Measurements from ENCODE around the gene RHOT2. TPM values are rescaled to one million over a fixed set of nuclear protein-coding genes. Genes with fewer than 3 reads are reported as not detected.

The RHOT2 gene
- total and polyA plus RNA-seq, 10 of the 15 experiments (the other 5 are each of a cell fraction or from before 2014, with no cell fraction given), result 3.7 to 174 (median 69.8) TPM

GRCh38 chr16:679814-680624, 12.1 kb downstream of the RHOT2 start, which contains the start of gene STUB1 (continued):
- TF ChIP-seq ZBTB4 (CRISPR knock-in tag; IDR thresholded peaks at IDR 0.05) (no peak), POLR2AphosphoS2 (IDR thresholded peaks at IDR 0.05; ENCODE audit: low read depth, low read length) (peak; percentile 73; the same call in 1 of the 2 replicates), FOS (IDR thresholded peaks at IDR 0.05; ENCODE audit: borderline replicate concordance, extremely low read depth, insufficient read length) (no peak), TCF3 (IDR thresholded peaks at IDR 0.05; ENCODE audit: borderline replicate concordance, insufficient read depth, low read depth, low read length) (no peak), CREB1 (IDR thresholded peaks at IDR 0.05; ENCODE audit: low read depth) (0 out of 2 replicates have a peak, but pooled peaks have one; percentile 5), NR2C2 (IDR thresholded peaks at IDR 0.05; ENCODE audit: borderline replicate concordance, control insufficient read depth, insufficient read length, low read depth) (no peak), JUND (IDR thresholded peaks at IDR 0.05; ENCODE audit: low read depth, low read length) (no peak), CBX3 (IDR thresholded peaks at IDR 0.05; ENCODE audit: borderline replicate concordance, low read depth) (no peak), ZNF217 (IDR thresholded peaks at IDR 0.05) (0 out of 2 replicates have a peak, but pooled peaks have one; percentile 47), NBN (IDR thresholded peaks at IDR 0.05) (peak; percentile 45; the same call in 1 of the 2 replicates), CUX1 (IDR thresholded peaks at IDR 0.05; ENCODE audit: insufficient replicate concordance, low read depth, low read length) (no peak), PKNOX1 (IDR thresholded peaks at IDR 0.05) (peak; percentile 48), DPF2 (IDR thresholded peaks at IDR 0.05) (peak; percentile 54), HSF1 (IDR thresholded peaks at IDR 0.05; ENCODE audit: low read depth, low read length) (no peak), IRF4 (IDR thresholded peaks at IDR 0.05; ENCODE audit: low read depth, low read length) (no peak)

Measured in GM12878 (cell line).